ENCODE measurements around the gene EGFR. TPM values are rescaled to one million over a fixed set of nuclear protein-coding genes. Genes with fewer than 3 reads are reported as not detected.

EGFR gene
- total RNA-seq, 2 experiments from 2014 or later, result not detected

GRCh38 chr7:55119571-55119970 is 100.8 kb downstream of the EGFR start:
- no peak overlapping the region for H3K4me3 Mint-ChIP-seq
- no peaks in the 10 kb centered on the region for H3K36me3 Mint-ChIP-seq (ENCODE audit: low read depth)
- DNase-seq, result no peak
- no peak overlapping the region for H3K27ac Mint-ChIP-seq
- peaks cover 9% of the 10 kb centered on the region for H3K27me3 Mint-ChIP-seq
- H3K9me3 Mint-ChIP-seq, result no peaks in the 10 kb centered on the region
- POLR2A ChIA-PET, result no interaction called here
- no peaks in the 10 kb centered on the region for H3K4me1 Mint-ChIP-seq
- CTCF ChIA-PET, result no interaction called here

- DNase-seq, result no peak
Measured at GRCh38 chr7:55120074-55120473, 101.3 kb downstream of the EGFR start.

GRCh38 chr7:55120501-55121198 is 101.8 kb downstream of the EGFR start:
- ChIA-PET CTCF (no interaction called here), POLR2A (no interaction called here)
- no peaks in the 10 kb centered on the region for H3K9me3 Mint-ChIP-seq
- no peaks in the 10 kb centered on the region for H3K36me3 Mint-ChIP-seq (ENCODE audit: low read depth)
- no peaks in the 10 kb centered on the region for H3K4me1 Mint-ChIP-seq
- H3K27ac Mint-ChIP-seq, result no peak overlapping the region
- no peak overlapping the region for H3K4me3 Mint-ChIP-seq
- no peak for DNase-seq
- peaks cover 9% of the 10 kb centered on the region for H3K27me3 Mint-ChIP-seq

More at GRCh38 chr7:55120074-55120473, 101.3 kb downstream of the EGFR start:
- CTCF ChIA-PET, result no interaction called here
- Mint-ChIP-seq H3K4me1 (no peaks in the 10 kb centered on the region), H3K36me3 (ENCODE audit: low read depth) (no peaks in the 10 kb centered on the region), H3K4me3 (no peak overlapping the region), H3K9me3 (no peaks in the 10 kb centered on the region), H3K27ac (no peak overlapping the region), H3K27me3 (peaks cover 9% of the 10 kb centered on the region)
- POLR2A ChIA-PET, result no interaction called here

GRCh38 chr7:55121249-55121648 is 102.4 kb downstream of the EGFR start:
- Mint-ChIP-seq H3K27me3 (peaks cover 9% of the 10 kb centered on the region), H3K36me3 (ENCODE audit: low read depth) (no peaks in the 10 kb centered on the region), H3K4me3 (no peak overlapping the region), H3K27ac (no peak overlapping the region), H3K4me1 (no peaks in the 10 kb centered on the region), H3K9me3 (no peaks in the 10 kb centered on the region)
- ChIA-PET POLR2A (no interaction called here), CTCF (no interaction called here)
- DNase-seq, result no peak

- DNase-seq, result no peak
- H3K27ac Mint-ChIP-seq, result no peak overlapping the region
- ChIA-PET POLR2A (no interaction called here), CTCF (no interaction called here)
- H3K4me1 Mint-ChIP-seq, result no peaks in the 10 kb centered on the region
- peaks cover 9% of the 10 kb centered on the region for H3K27me3 Mint-ChIP-seq
- H3K4me3 Mint-ChIP-seq, result no peak overlapping the region
- H3K9me3 Mint-ChIP-seq, result no peaks in the 10 kb centered on the region
- no peaks in the 10 kb centered on the region for H3K36me3 Mint-ChIP-seq (ENCODE audit: low read depth)
Measured at GRCh38 chr7:55122263-55122662, 103.4 kb downstream of the EGFR start.

- no peak for DNase-seq
- POLR2A ChIA-PET, result no interaction called here
- CTCF ChIA-PET, result no interaction called here
- Mint-ChIP-seq H3K4me1 (no peaks in the 10 kb centered on the region), H3K27ac (no peak overlapping the region), H3K27me3 (peaks cover 12% of the 10 kb centered on the region), H3K36me3 (ENCODE audit: low read depth) (no peaks in the 10 kb centered on the region), H3K4me3 (no peak overlapping the region), H3K9me3 (no peaks in the 10 kb centered on the region)
Measured at GRCh38 chr7:55124989-55125875, 106.4 kb downstream of the EGFR start.

DNA sequence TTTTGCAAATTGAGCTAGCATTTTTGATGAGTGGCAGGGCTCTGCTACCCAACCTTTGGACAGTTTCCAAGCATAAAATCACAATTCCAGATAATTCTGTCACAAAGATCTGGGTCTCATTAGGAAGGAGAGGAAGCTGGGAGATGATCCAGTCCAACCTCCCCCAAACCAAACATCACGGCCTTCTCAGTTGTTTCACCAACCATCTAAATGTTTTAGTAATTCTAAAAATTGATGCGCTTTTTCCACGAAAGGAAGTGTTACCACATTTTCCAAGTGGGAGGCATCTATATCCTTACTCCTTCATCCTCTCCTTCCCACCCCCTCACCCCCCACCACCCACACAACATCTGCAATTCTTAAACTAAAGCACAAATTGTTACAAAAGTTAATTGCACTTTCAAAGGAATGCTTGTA is 108.3 kb downstream of the EGFR start:
- DNase-seq, result no peak
- CTCF ChIA-PET, result no interaction called here
- POLR2A ChIA-PET, result no interaction called here
- Mint-ChIP-seq H3K9me3 (no peaks in the 10 kb centered on the region), H3K27ac (no peak overlapping the region), H3K4me3 (no peak overlapping the region), H3K27me3 (peaks cover 12% of the 10 kb centered on the region), H3K36me3 (ENCODE audit: low read depth) (no peaks in the 10 kb centered on the region), H3K4me1 (no peaks in the 10 kb centered on the region)

DNA sequence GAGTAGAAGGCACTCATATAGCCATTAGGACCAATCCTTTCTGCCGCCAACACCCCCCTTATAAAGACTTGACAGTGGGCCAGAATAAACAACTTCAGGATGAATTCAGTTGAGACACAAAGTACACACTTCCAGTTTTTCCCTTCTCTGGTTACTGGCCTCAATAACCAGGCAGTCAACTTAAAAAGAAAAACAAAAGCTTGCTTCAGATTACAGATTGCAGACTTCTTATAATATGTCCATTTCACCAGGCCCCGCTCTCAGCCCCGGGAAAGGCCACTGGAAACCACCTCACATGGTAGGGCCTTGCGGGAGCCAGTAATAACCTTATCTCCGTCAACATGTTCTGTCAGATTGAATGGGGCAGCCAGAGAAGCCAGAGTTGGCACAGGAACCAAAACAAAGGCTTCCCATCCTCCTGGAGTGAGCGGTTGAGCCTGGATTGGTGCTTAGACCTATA is 108.8 kb downstream of the EGFR start:
- no peak for DNase-seq
- ChIA-PET POLR2A (no interaction called here), CTCF (no interaction called here)
- H3K36me3 Mint-ChIP-seq (ENCODE audit: low read depth), result no peaks in the 10 kb centered on the region
- no peak overlapping the region for H3K27ac Mint-ChIP-seq
- H3K4me1 Mint-ChIP-seq, result peaks cover 2% of the 10 kb centered on the region
- no peaks in the 10 kb centered on the region for H3K9me3 Mint-ChIP-seq
- no peak overlapping the region for H3K4me3 Mint-ChIP-seq
- H3K27me3 Mint-ChIP-seq, result peaks cover 11% of the 10 kb centered on the region

DNA sequence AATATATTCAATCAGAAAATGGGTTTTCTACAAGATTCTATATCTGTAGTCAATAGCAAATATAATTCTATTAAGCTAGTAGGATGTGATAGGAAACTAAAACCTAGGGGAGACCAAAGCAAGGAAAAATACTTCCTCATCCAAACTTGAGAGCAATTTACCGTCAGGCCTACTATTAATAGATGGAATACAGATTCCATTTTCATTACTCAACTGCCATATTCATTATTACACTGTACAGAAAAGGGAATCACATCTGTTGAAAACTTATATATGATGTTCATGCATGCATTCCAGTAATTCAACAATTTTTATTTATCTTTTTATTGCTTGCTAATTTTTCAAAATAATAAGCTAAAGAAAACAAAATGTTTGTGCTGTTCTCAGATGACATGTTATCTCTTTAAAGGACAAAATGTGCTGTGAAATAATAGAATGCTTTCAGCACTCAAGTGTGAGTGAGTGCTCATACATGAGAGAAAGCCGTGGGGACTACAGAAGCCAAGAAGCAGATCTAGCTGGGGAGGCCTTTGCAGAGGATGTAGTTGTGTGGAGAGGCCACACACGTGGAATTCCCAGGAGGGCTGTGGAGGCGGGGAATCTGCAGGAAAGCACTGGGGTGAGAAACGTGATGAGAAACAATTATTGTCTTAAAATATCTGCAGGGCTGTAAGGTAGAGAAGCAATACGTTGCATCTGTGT is 110.0 kb downstream of the EGFR start:
- no peak overlapping the region for H3K4me3 Mint-ChIP-seq
- ChIA-PET POLR2A (no interaction called here), CTCF (no interaction called here)
- DNase-seq, result no peak
- H3K9me3 Mint-ChIP-seq, result no peaks in the 10 kb centered on the region
- H3K36me3 Mint-ChIP-seq (ENCODE audit: low read depth), result no peaks in the 10 kb centered on the region
- H3K4me1 Mint-ChIP-seq, result peaks cover 14% of the 10 kb centered on the region
- peaks cover 8% of the 10 kb centered on the region for H3K27me3 Mint-ChIP-seq
- no peak overlapping the region for H3K27ac Mint-ChIP-seq

DNA sequence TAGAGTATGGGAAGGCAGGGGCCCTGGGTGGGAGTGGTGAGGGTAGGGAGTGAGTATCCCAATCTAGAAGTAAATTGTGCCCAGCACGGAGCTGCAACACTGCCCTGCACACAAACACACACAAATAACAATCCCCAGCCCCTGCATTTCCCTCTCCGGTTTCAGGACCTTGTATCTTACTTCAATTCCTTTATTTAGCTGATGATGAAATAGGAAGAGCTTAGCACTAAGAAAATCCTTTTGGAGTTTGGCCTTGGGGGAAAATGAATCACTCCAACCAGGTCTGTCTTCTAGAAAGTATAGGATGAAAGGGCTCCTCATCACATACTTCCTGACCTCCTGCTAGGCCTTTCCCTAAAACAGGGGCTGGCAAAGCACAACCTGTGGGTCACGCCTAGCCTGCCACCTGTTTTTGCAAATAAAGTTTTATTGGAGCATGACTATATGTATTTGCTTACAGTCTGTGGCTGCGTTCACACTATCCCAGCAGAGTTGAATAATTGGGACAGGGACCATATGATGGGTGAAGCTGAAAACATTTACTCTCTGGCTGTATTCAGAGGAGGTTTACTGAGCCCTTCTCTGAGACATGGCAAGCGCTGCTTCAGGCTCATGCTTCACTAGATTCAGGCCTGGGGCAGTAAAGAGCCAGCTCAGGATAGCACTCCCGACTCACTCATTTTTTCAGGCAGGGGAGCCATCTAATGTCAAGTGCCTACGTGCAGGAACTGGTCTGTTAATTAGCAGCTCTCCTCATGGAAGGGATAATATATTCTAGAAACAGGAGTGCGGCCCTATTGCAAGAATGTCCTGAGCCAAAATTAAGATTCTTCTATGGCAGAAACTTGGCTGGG is 111.0 kb downstream of the EGFR start:
- ChIA-PET POLR2A (no interaction called here), CTCF (no interaction called here)
- Mint-ChIP-seq H3K4me1 (peaks cover 17% of the 10 kb centered on the region), H3K27me3 (peaks cover 8% of the 10 kb centered on the region), H3K4me3 (no peak overlapping the region), H3K9me3 (no peaks in the 10 kb centered on the region), H3K27ac (no peak overlapping the region), H3K36me3 (ENCODE audit: low read depth) (no peaks in the 10 kb centered on the region)
- DNase-seq, result no peak

- no peaks in the 10 kb centered on the region for H3K36me3 Mint-ChIP-seq (ENCODE audit: low read depth)
- POLR2A ChIA-PET, result no interaction called here
- CTCF ChIA-PET, result no interaction called here
Measured at GRCh38 chr7:55130395-55131141, 111.8 kb downstream of the EGFR start.

DNA sequence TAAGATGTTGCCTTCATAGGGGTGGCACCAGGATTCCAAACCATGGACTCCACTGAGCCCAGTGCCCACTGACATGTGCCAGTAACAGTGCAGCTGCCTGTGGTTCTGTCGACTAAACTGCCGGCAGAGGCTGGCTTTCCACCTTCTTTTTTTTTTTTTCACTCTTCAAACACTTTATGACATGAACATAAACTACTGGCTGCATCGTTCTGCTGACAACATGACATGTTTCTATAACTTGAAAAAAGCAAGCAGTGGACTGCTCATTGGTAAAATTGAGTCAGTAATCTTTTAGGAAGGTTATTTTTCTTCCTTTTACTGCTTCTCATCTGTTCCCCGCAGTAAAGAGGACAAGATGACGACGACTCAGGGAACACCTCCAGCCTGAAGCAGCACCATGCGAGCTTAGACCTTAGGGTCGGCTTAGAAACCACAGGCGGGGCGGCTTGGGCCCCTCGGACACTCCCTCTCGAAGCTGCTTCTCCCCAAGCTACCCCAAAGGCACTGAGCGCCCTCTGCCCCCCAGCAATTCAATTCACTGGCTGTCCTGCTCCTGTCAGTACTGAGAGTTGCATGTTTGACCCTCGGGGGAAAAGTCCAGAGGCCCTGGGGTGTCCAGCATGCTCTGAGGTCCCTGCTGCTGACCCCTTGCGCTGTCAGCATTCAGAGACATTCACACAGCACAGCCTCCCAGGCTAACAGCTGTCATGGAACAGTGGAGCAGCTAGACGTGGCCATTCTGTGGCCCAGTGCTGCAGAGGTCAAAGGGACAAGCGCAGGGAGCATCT is 112.5 kb downstream of the EGFR start:
- CTCF ChIA-PET, result no interaction called here
- Mint-ChIP-seq H3K27ac (no peak overlapping the region), H3K4me1 (peaks cover 20% of the 10 kb centered on the region), H3K36me3 (ENCODE audit: low read depth) (no peaks in the 10 kb centered on the region), H3K27me3 (peaks cover 12% of the 10 kb centered on the region), H3K9me3 (no peaks in the 10 kb centered on the region), H3K4me3 (no peak overlapping the region)
- POLR2A ChIA-PET, result no interaction called here
- DNase-seq, result no peak

More at GRCh38 chr7:55130395-55131141, 111.8 kb downstream of the EGFR start:
- H3K27ac Mint-ChIP-seq, result no peak overlapping the region
- H3K4me1 Mint-ChIP-seq, result peaks cover 20% of the 10 kb centered on the region
- H3K27me3 Mint-ChIP-seq, result peaks cover 8% of the 10 kb centered on the region
- H3K9me3 Mint-ChIP-seq, result no peaks in the 10 kb centered on the region
- DNase-seq, result no peak
- no peak overlapping the region for H3K4me3 Mint-ChIP-seq

Measured in activated CD4-positive, alpha-beta memory T cell treated with anti-CD3 and anti-CD28 coated beads, Interleukin-2, amount 10 ng/mL, durations not matched to agents 7 days and 5 days (primary cell).